Measurements from ENCODE around the gene GATM.

GATM gene

GRCh38 chr15:45414215-45414885 lies 36.0 kb upstream of the GATM start:
- TF ChIP-seq CTCF (IDR thresholded peaks at IDR 0.05; ENCODE audit: insufficient read depth, low read length, missing control alignments) = no peak
- POLR2A ChIA-PET = interaction anchor here (1.6 kb wide), 1 partner anchor 12 kb away, joined by 6 read pairs; a partner anchor contains a TSS
- DNase-seq (ENCODE audit: low read depth, low spot score) = no peak
- no peak overlapping the region for H3K4me3 ChIP-seq (ENCODE audit: low read depth, low read length)
- CTCF ChIA-PET = interaction anchor here (1.0 to 7.3 kb wide), 8 partner anchors 9 to 252 kb away, joined by 3 to 85 read pairs (median 8); no protein-coding TSS in a partner anchor

DNA sequence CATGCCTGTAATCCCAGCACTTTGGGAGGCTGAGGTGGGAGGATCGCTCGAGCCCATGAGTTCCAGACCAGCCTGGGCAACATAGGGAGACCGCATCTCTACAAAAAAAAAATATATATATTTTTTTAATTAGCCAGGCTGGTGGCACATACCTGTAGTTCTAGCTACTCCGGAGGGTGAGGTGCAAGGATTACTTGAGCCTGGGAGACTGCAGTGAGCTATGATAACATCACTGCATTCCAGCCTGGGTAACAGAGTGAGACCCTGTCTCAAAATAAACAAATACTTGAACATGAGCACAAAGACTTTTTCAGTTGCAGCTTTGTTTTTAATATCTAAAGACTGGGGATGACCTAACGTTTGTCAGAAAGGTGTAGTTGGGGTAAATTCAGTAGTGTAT lies 31.3 kb upstream of the GATM start:
- no peak overlapping the region for H3K4me3 ChIP-seq (ENCODE audit: low read depth, low read length)
- no peak for TF ChIP-seq CTCF (IDR thresholded peaks at IDR 0.05; ENCODE audit: insufficient read depth, low read length, missing control alignments)
- ChIA-PET POLR2A (no interaction called here), CTCF (interaction anchor here (0.6 to 4.6 kb wide), 7 partner anchors 13 to 291 kb away, joined by 3 to 40 read pairs (median 3); no protein-coding TSS in a partner anchor)
- DNase-seq (ENCODE audit: low read depth, low spot score) = no peak

GRCh38 chr15:45407786-45408185 lies 29.4 kb upstream of the GATM start:
- TF ChIP-seq CTCF (IDR thresholded peaks at IDR 0.05; ENCODE audit: insufficient read depth, low read length, missing control alignments) = no peak
- H3K4me3 ChIP-seq (ENCODE audit: low read depth, low read length) = no peak overlapping the region
- ChIA-PET POLR2A (no interaction called here), CTCF (interaction anchor here (4.6 kb wide), 1 partner anchor 22 kb away, joined by 40 read pairs; no protein-coding TSS in a partner anchor)
- DNase-seq (ENCODE audit: low read depth, low spot score) = no peak

- peak overlapping the region; percentile 82 for H3K4me3 ChIP-seq (ENCODE audit: low read depth, low read length)
- ChIA-PET POLR2A (interaction anchor here (1.1 to 1.7 kb wide), 4 partner anchors 12 to 240 kb away, joined by 6 to 10 read pairs (median 8); partner anchors contain the start of gene BLOC1S6), CTCF (interaction anchor here (1.0 to 8.8 kb wide), 16 partner anchors 25 to 285 kb away, joined by 3 to 107 read pairs (median 6); no protein-coding TSS in a partner anchor)
- no peak for TF ChIP-seq CTCF (IDR thresholded peaks at IDR 0.05; ENCODE audit: insufficient read depth, low read length, missing control alignments)
- DNase-seq (ENCODE audit: low read depth, low spot score) = no peak
Observed at GRCh38 chr15:45402955-45403877, 24.9 kb upstream of the GATM start.

GRCh38 chr15:45402162-45402954 lies 24.0 kb upstream of the GATM start:
- TF ChIP-seq CTCF (IDR thresholded peaks at IDR 0.05; ENCODE audit: insufficient read depth, low read length, missing control alignments) = no peak
- POLR2A ChIA-PET = interaction anchor here (0.8 to 1.7 kb wide), 7 partner anchors 12 to 239 kb away, joined by 3 to 10 read pairs (median 6); partner anchors contain the start of gene BLOC1S6
- peak; percentile 93 for DNase-seq (ENCODE audit: low read depth, low spot score)
- CTCF ChIA-PET = interaction anchor here (0.5 to 8.8 kb wide), 19 partner anchors 15 to 284 kb away, joined by 3 to 107 read pairs (median 4); no protein-coding TSS in a partner anchor
- peak overlapping the region; percentile 82 for H3K4me3 ChIP-seq (ENCODE audit: low read depth, low read length)

Measured in AG04449 (cell line).